ENCODE measurements around the gene TINCR. TPM values are rescaled to one million over a fixed set of nuclear protein-coding genes. Genes with fewer than 3 reads are reported as not detected.

TINCR gene
- polyA plus RNA-seq, 1 donor from 2014 or later, result 2.0 TPM

DNA sequence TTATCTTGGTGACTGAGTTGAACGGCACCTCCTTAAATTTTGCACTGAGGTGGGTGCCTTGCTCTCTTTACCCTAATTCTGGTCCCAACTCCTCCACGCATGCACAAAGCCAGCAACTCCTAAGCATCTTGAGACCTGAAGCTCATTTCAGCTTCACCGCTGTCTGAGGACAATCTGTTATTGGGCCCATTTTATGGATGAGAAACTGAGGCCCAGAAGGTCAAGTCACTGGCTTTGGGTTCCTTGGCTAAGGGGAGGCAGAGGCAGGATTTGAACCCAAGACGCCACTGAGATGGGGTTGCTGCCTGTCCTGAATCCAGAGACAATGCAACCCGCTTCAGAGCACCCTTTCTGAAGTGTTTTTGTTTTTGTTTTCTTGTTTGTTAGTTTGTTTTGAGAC, 22.7 kb downstream of the TINCR start:
- Histone ChIP-seq H4K20me1 (ENCODE audit: insufficient read depth) (no peaks in the 10 kb centered on the region), H3K4me2 (ENCODE audit: low read length) (no peak overlapping the region), H3K9me3 (ENCODE audit: low read length) (no peaks in the 10 kb centered on the region), H3K9me2 (ENCODE audit: insufficient read depth, low read length) (no peaks in the 10 kb centered on the region), H3K9ac (ENCODE audit: low read length) (no peak overlapping the region), H3K27me3 (ENCODE audit: insufficient read depth, low read depth, low read length) (no peaks in the 10 kb centered on the region), H3K36me3 (ENCODE audit: insufficient read depth, low read length) (no peaks in the 10 kb centered on the region), H3F3A (ENCODE audit: insufficient read depth, low read length, poor library complexity, severe bottlenecking) (no peaks in the 10 kb centered on the region), H3K4me3 (ENCODE audit: low read length) (no peak overlapping the region), H2AFZ (ENCODE audit: low read depth, low read length) (no peak overlapping the region), H3K79me2 (replicated peaks; ENCODE audit: insufficient read depth, low read length) (no peaks in the 10 kb centered on the region), H3K27ac (ENCODE audit: low read length) (no peak overlapping the region)
- TF ChIP-seq TAF1 (IDR thresholded peaks at IDR 0.05; ENCODE audit: low read depth), result no peak

GRCh38 chr19:5542665-5543064, 25.1 kb downstream of the TINCR start:
- peaks cover 3% of the 10 kb centered on the region for H3F3A ChIP-seq (ENCODE audit: insufficient read depth, low read length, poor library complexity, severe bottlenecking)
- H3K9me2 ChIP-seq (ENCODE audit: insufficient read depth, low read length), result no peaks in the 10 kb centered on the region
- no peaks in the 10 kb centered on the region for H3K27me3 ChIP-seq (ENCODE audit: insufficient read depth, low read depth, low read length)
- H3K4me2 ChIP-seq (ENCODE audit: low read length), result no peak overlapping the region
- no peaks in the 10 kb centered on the region for H3K36me3 ChIP-seq (ENCODE audit: insufficient read depth, low read length)
- TF ChIP-seq MXI1 (conservative IDR thresholded peaks at IDR 0.05; ENCODE audit: poor library complexity, severe bottlenecking), result no peak
- TF ChIP-seq, protein P1, sequence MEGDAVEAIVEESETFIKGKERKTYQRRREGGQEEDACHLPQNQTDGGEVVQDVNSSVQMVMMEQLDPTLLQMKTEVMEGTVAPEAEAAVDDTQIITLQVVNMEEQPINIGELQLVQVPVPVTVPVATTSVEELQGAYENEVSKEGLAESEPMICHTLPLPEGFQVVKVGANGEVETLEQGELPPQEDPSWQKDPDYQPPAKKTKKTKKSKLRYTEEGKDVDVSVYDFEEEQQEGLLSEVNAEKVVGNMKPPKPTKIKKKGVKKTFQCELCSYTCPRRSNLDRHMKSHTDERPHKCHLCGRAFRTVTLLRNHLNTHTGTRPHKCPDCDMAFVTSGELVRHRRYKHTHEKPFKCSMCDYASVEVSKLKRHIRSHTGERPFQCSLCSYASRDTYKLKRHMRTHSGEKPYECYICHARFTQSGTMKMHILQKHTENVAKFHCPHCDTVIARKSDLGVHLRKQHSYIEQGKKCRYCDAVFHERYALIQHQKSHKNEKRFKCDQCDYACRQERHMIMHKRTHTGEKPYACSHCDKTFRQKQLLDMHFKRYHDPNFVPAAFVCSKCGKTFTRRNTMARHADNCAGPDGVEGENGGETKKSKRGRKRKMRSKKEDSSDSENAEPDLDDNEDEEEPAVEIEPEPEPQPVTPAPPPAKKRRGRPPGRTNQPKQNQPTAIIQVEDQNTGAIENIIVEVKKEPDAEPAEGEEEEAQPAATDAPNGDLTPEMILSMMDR (IDR thresholded peaks at IDR 0.05; ENCODE audit: poor library complexity, severe bottlenecking), result peak; percentile 33
- TF ChIP-seq RAD21 (conservative IDR thresholded peaks at IDR 0.05), result peak; percentile 52
- no peak overlapping the region for H3K27ac ChIP-seq (ENCODE audit: low read length)
- H3K9ac ChIP-seq (ENCODE audit: low read length), result no peak overlapping the region
- H2AFZ ChIP-seq (ENCODE audit: low read depth, low read length), result no peak overlapping the region
- no peaks in the 10 kb centered on the region for H3K9me3 ChIP-seq (ENCODE audit: low read length)
- no peak overlapping the region for H3K4me3 ChIP-seq (ENCODE audit: low read length)
- H3K79me2 ChIP-seq (replicated peaks; ENCODE audit: insufficient read depth, low read length), result no peaks in the 10 kb centered on the region
- no peaks in the 10 kb centered on the region for H4K20me1 ChIP-seq (ENCODE audit: insufficient read depth)

DNA sequence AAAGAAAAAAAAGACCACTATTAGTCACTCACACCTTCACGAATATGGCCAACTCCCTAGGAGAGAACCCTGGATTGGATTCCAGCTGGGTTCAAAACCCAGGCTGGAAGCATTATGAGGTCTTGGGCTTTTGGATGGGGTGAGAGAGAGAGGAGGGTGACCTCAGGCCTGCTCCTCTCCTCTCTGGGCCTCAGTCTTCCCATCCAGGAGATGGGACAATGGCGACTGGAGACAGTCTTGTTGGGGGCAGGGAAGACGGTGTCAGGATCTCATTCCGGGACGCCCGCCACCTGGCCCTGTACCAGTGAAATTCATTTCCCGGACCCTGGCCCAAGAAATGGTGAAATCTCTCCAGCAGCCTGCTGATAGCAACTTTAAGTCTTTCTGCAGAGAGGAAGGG, 26.3 kb downstream of the TINCR start:
- Histone ChIP-seq H3K9me2 (ENCODE audit: insufficient read depth, low read length) (no peaks in the 10 kb centered on the region), H3K79me2 (replicated peaks; ENCODE audit: insufficient read depth, low read length) (no peaks in the 10 kb centered on the region), H3K4me2 (ENCODE audit: low read length) (no peak overlapping the region), H3F3A (ENCODE audit: insufficient read depth, low read length, poor library complexity, severe bottlenecking) (peaks cover 3% of the 10 kb centered on the region), H4K20me1 (ENCODE audit: insufficient read depth) (no peaks in the 10 kb centered on the region), H3K4me3 (ENCODE audit: low read length) (no peak overlapping the region), H3K27me3 (ENCODE audit: insufficient read depth, low read depth, low read length) (no peaks in the 10 kb centered on the region), H3K27ac (ENCODE audit: low read length) (no peak overlapping the region), H3K36me3 (ENCODE audit: insufficient read depth, low read length) (no peaks in the 10 kb centered on the region), H3K9me3 (ENCODE audit: low read length) (no peaks in the 10 kb centered on the region), H3K9ac (ENCODE audit: low read length) (no peak overlapping the region), H2AFZ (ENCODE audit: low read depth, low read length) (no peak overlapping the region)
- TF ChIP-seq MXI1 (conservative IDR thresholded peaks at IDR 0.05; ENCODE audit: poor library complexity, severe bottlenecking) (no peak), RAD21 (conservative IDR thresholded peaks at IDR 0.05) (no peak), EZH2 (IDR thresholded peaks at IDR 0.05; ENCODE audit: borderline replicate concordance, insufficient read depth, low read length, poor library complexity, severe bottlenecking) (no peak), EP300 (conservative IDR thresholded peaks at IDR 0.05; ENCODE audit: poor library complexity, severe bottlenecking) (no peak), SMC3 (conservative IDR thresholded peaks at IDR 0.05; ENCODE audit: poor library complexity) (no peak), POLR2AphosphoS5 (IDR thresholded peaks at IDR 0.05) (no peak), TAF1 (IDR thresholded peaks at IDR 0.05; ENCODE audit: low read depth) (no peak)
- TF ChIP-seq, protein P1 (IDR thresholded peaks at IDR 0.05; ENCODE audit: poor library complexity, severe bottlenecking), result no peak
- TF ChIP-seq, protein P2, sequence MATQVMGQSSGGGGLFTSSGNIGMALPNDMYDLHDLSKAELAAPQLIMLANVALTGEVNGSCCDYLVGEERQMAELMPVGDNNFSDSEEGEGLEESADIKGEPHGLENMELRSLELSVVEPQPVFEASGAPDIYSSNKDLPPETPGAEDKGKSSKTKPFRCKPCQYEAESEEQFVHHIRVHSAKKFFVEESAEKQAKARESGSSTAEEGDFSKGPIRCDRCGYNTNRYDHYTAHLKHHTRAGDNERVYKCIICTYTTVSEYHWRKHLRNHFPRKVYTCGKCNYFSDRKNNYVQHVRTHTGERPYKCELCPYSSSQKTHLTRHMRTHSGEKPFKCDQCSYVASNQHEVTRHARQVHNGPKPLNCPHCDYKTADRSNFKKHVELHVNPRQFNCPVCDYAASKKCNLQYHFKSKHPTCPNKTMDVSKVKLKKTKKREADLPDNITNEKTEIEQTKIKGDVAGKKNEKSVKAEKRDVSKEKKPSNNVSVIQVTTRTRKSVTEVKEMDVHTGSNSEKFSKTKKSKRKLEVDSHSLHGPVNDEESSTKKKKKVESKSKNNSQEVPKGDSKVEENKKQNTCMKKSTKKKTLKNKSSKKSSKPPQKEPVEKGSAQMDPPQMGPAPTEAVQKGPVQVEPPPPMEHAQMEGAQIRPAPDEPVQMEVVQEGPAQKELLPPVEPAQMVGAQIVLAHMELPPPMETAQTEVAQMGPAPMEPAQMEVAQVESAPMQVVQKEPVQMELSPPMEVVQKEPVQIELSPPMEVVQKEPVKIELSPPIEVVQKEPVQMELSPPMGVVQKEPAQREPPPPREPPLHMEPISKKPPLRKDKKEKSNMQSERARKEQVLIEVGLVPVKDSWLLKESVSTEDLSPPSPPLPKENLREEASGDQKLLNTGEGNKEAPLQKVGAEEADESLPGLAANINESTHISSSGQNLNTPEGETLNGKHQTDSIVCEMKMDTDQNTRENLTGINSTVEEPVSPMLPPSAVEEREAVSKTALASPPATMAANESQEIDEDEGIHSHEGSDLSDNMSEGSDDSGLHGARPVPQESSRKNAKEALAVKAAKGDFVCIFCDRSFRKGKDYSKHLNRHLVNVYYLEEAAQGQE (IDR thresholded peaks at IDR 0.05; ENCODE audit: borderline replicate concordance), result no peak

Measured in neural cell (in vitro differentiated cells).